Measurements from ENCODE around the gene HS2ST1.

- no peak for TF ChIP-seq POLR2AphosphoS5 (IDR thresholded peaks at IDR 0.05)
- TF ChIP-seq CTCF (IDR thresholded peaks at IDR 0.05): no peak
- TF ChIP-seq POLR2A (IDR thresholded peaks at IDR 0.05): no peak
Measured at GRCh38 chr1:87136607-87137341, 222.3 kb downstream of the HS2ST1 start.

All from breast epithelium (tissue), 3 donors.